GM12878 (cell line): ENCODE measurements around the gene HIP1. TPM values are rescaled to one million over a fixed set of nuclear protein-coding genes. Genes with fewer than 3 reads are reported as not detected.

Source experiments
- ATAC-seq: fragments of 200-7000 bp; cut with Tn5 transposase; 3 replicates; pipeline ENCODE4 v1.9.1; 2020; ENCODE audit warnings: mild to moderate bottlenecking, moderate library complexity
- BruUV-seq: library from RNA; stranded (reverse); fragments of 400-500 nt; replicated peaks from 2 replicates; lab custom pipeline; 2021; lab: Mats Ljungman, UMichigan
- CTCF ChIA-PET: fragments of 300-600 bp; sonication (Branson Sonifier 250); formaldehyde crosslinking; extraction: SDS; loops from one replicate; lab custom pipeline; 2021; ENCODE audit warnings: inconsistent platforms; lab: Yijun Ruan, JAX
- POLR2A ChIA-PET: fragments of 350-600 bp; formaldehyde crosslinking; extraction: SDS; loops from one replicate; lab custom pipeline; 2021; ENCODE audit warnings: inconsistent platforms; lab: Charles Lee
- RAD21 ChIA-PET: fragments of 300-600 bp; sonication (Branson Sonifier 250); formaldehyde crosslinking; loops from one replicate; lab custom pipeline; 2023; ENCODE audit warnings: antibody characterized with exemption; ENCODE audit not compliant: unreplicated experiment; lab: Charles Lee
- SMC1A ChIA-PET: fragments of 300-600 bp; sonication (Branson Sonifier 250); formaldehyde crosslinking; loops from one replicate; lab custom pipeline; 2023; ENCODE audit not compliant: unreplicated experiment, uncharacterized antibody; lab: Charles Lee
- DNase-seq: peaks from one replicate; pipeline ENCODE4 v3.0.0-alpha.2; 2011; ENCODE audit warnings: low read depth, low spot score
- FAIRE-seq: peaks from 3 replicates; lab custom pipeline; 2011; peaks lifted over from hg19 to GRCh38; lab: Jason Lieb, UNC
- H2AFZ ChIP-seq: 2 replicates; pipeline ENCODE4 v1.6.0; 2011; ENCODE audit warnings: low read depth, low read length, control low read depth; ENCODE audit not compliant: control insufficient read depth
- H3K27ac ChIP-seq: 2 replicates; pipeline ENCODE4 v1.5.1; 2011; ENCODE audit warnings: control low read depth; ENCODE audit not compliant: control insufficient read depth, insufficient read depth
- H3K27me3 ChIP-seq, 2 experiments: replicated peaks in 1 of 2; 2 replicates each; pipeline versions ENCODE4 v1.6.0 to v1.6.1; 2011; ENCODE audit warnings: low read length in 1 of 2; ENCODE audit not compliant: control insufficient read depth in 2 of 2, insufficient read depth in 2 of 2
- H3K36me3 ChIP-seq, 2 experiments: 2 replicates each; pipeline ENCODE4 v1.5.1; 2011; ENCODE audit warnings: low read length in 1 of 2; ENCODE audit not compliant: control insufficient read depth in 2 of 2, insufficient read depth in 2 of 2
- H3K4me1 ChIP-seq: 2 replicates; pipeline ENCODE4 v1.6.1; 2011; ENCODE audit warnings: mild to moderate bottlenecking, low read length, moderate library complexity, mixed read lengths; ENCODE audit not compliant: control insufficient read depth, insufficient read depth
- H3K4me2 ChIP-seq: 2 replicates; pipeline ENCODE4 v1.6.0; 2011; ENCODE audit warnings: control low read depth; ENCODE audit not compliant: control insufficient read depth, insufficient read depth
- H3K4me3 ChIP-seq: fragments of 200-600 bp; sonication (generic); 2 replicates; pipeline ENCODE4 v1.5.1; 2016
- H3K79me2 ChIP-seq: 2 replicates; pipeline ENCODE4 v1.6.0; 2011; ENCODE audit warnings: low read length; ENCODE audit not compliant: control insufficient read depth, insufficient read depth
- H3K9ac ChIP-seq: 2 replicates; pipeline ENCODE4 v1.8.0; 2011; ENCODE audit warnings: low read length, control low read depth, mixed read lengths; ENCODE audit not compliant: control insufficient read depth, insufficient read depth
- H3K9me3 ChIP-seq: replicated peaks from 3 replicates; pipeline ENCODE4 v1.5.1; 2011; ENCODE audit warnings: mild to moderate bottlenecking, low read length; ENCODE audit not compliant: control insufficient read depth, insufficient read depth
- H4K20me1 ChIP-seq: 2 replicates; pipeline ENCODE4 v1.6.0; 2011; ENCODE audit not compliant: control insufficient read depth, insufficient read depth
- ATF2 ChIP-seq: IDR thresholded peaks from 2 replicates; pipeline ENCODE4 v1.6.1; 2012; ENCODE audit warnings: low read length, inconsistent platforms
- CBX3 ChIP-seq: fragments of 200-600 bp; sonication (generic); IDR thresholded peaks from 2 replicates; pipeline ENCODE4 v1.6.1; 2016; ENCODE audit warnings: low read depth, borderline replicate concordance
- FOXM1 ChIP-seq: IDR thresholded peaks from 2 replicates; pipeline ENCODE4 v1.6.1; 2012; ENCODE audit warnings: low read depth, mild to moderate bottlenecking, inconsistent platforms, low read length, moderate library complexity
- GABPA ChIP-seq: IDR thresholded peaks from 2 replicates; pipeline ENCODE4 v1.6.1; 2014; ENCODE audit warnings: antibody characterized with exemption, low read depth, mild to moderate bottlenecking, inconsistent platforms
- IKZF2 ChIP-seq, 2 experiments: fragments of 450-650 bp; IDR thresholded peaks; 2 replicates each; pipeline ENCODE4 v1.6.1; 2017; ENCODE audit warnings: mild to moderate bottlenecking in 2 of 2, moderate library complexity in 2 of 2
- KLF5 ChIP-seq: fragments of 450-650 bp; IDR thresholded peaks from 2 replicates; pipeline ENCODE4 v1.6.1; 2014; ENCODE audit warnings: mild to moderate bottlenecking; ENCODE audit not compliant: partially characterized antibody
- MXI1 ChIP-seq: fragments of 150-350 bp; IDR thresholded peaks from 2 replicates; pipeline ENCODE4 v1.6.1; 2011; ENCODE audit warnings: low read depth, mild to moderate bottlenecking, inconsistent platforms, low read length, improper control_type of control experiment
- MYB ChIP-seq: fragments of 150-350 bp; IDR thresholded peaks from 2 replicates; pipeline ENCODE4 v1.6.1; 2014; ENCODE audit warnings: mild to moderate bottlenecking, low read depth, low read length, borderline replicate concordance
- NFXL1 ChIP-seq: fragments of 450-650 bp; IDR thresholded peaks from 2 replicates; pipeline ENCODE4 v1.6.1; 2017; ENCODE audit warnings: antibody characterized with exemption, mild to moderate bottlenecking, borderline replicate concordance
- PKNOX1 ChIP-seq: fragments of 450-650 bp; IDR thresholded peaks from 2 replicates; pipeline ENCODE4 v1.6.1; 2016; ENCODE audit warnings: mild to moderate bottlenecking
- PML ChIP-seq: IDR thresholded peaks from 2 replicates; pipeline ENCODE4 v1.6.1; 2012; ENCODE audit warnings: low read length, inconsistent platforms
- USF1 ChIP-seq: IDR thresholded peaks from 2 replicates; pipeline ENCODE4 v1.6.1; 2011; ENCODE audit warnings: borderline replicate concordance, low read depth, mild to moderate bottlenecking, moderate library complexity, mixed read lengths, low read length; ENCODE audit not compliant: insufficient read depth; ENCODE audit errors: extremely low read length
- WGBS: methylation state at CpG from one replicate; pipeline ENCODE4 v1.1.6; 2016; ENCODE audit warnings: low lambda C conversion rate; ENCODE audit not compliant: insufficient replicate concordance, insufficient coverage; ENCODE audit errors: missing lambda C conversion rate; 5-methylcytosine and 5-hydroxymethylcytosine counted together
- in situ Hi-C: fragments of 300-500 bp; cut with MboI; formaldehyde crosslinking; loops from 9 replicates; pipeline ENCODE4 v1.14.3; 2018; ENCODE audit warnings: mixed read lengths
- intact Hi-C: fragments of 100-400 bp; cut with micrococcal nuclease; formaldehyde crosslinking; loops from one replicate; pipeline ENCODE4 v1.14.2; 2022; ENCODE audit not compliant: unreplicated experiment
- polyA plus RNA-seq, 11 experiments: library from polyadenylated mRNA; depleted of rRNA in 4 of 11; unstranded in 6 of 11; stranded (reverse) in 5 of 11; fragments of >200 nt; fragmentation: Nextera tagmentation in 4 of 11; fragmentation: Illumina TruSeq in 1 of 11; extraction: Ambion mirVana in 4 of 11; extraction: Trizol in 1 of 11; gene quantifications; 1 replicate in 1 of 11; 2 replicates in 10 of 11; pipeline versions ENCODE4 v1.2.1 to v1.2.3, GENCODE V29; 2011 to 2016; ENCODE audit warnings: inconsistent platforms in 2 of 11, missing spikeins in 2 of 11, low read depth in 1 of 11
- total RNA-seq, 4 experiments: library from RNA; depleted of rRNA in 3 of 4; stranded (reverse); fragments of >200 nt in 3 of 4; fragmentation: Illumina TruSeq in 1 of 4; extraction: Trizol in 1 of 4; gene quantifications; 2 replicates each; pipeline versions ENCODE4 v1.2.1 to v1.2.3, GENCODE V29; 2013 to 2021

HIP1 gene
- total and polyA plus RNA-seq, 10 of the 15 experiments (the other 5 are each of a cell fraction or from before 2014, with no cell fraction given): 1.2 to 9.7 (median 3.2) TPM

- H3K4me3 ChIP-seq: no peak overlapping the region
- WGBS: 73% methylated on average over 11 of the region's 11 CpGs
- TF ChIP-seq MXI1 (no peak), FOXM1 (no peak), NFXL1 (no peak), PML (no peak), KLF5 (no peak), CBX3 (no peak), GABPA (no peak), PKNOX1 (no peak), ATF2 (no peak), MYB (no peak), USF1 (no peak), IKZF2 (IDR thresholded peaks at IDR 0.05) (no peak)
- H2AFZ ChIP-seq: no peak overlapping the region
- peaks cover 3% of the 10 kb centered on the region for H3K4me1 ChIP-seq
- no peak overlapping the region for H3K4me2 ChIP-seq
- ChIA-PET CTCF (interaction anchor here (0.6 to 1.2 kb wide), 3 partner anchors 9 to 62 kb away, joined by 3 to 6 read pairs (median 3); no protein-coding TSS in a partner anchor), SMC1A (interaction anchor here (1.1 kb wide), 1 partner anchor 190 kb away, joined by 3 read pairs; no protein-coding TSS in a partner anchor), RAD21 (interaction anchor here (0.6 to 0.7 kb wide), 2 partner anchors 188 to 1065 kb away, joined by 3 read pairs; no protein-coding TSS in a partner anchor), POLR2A (no interaction called here)
- H3K27ac ChIP-seq: no peak overlapping the region
- no peak for ATAC-seq
- H4K20me1 ChIP-seq: no peaks in the 10 kb centered on the region
- H3K9me3 ChIP-seq: no peaks in the 10 kb centered on the region
- FAIRE-seq: no peak
- no peak for DNase-seq
- H3K9ac ChIP-seq: no peak overlapping the region
- H3K79me2 ChIP-seq: no peaks in the 10 kb centered on the region
- in situ Hi-C loops: no loop called here
- no peaks in the 10 kb centered on the region for H3K27me3 ChIP-seq
- no peaks in the 10 kb centered on the region for H3K36me3 ChIP-seq
- intact Hi-C loops: no loop called here
- no TSS peak for BruUV-seq
Observed at GRCh38 chr7:75572814-75573213, 165.9 kb downstream of the HIP1 start.
